NCI-H2107 treated with DMSO at 0.1 percent for 48 hours (cell line): ENCODE measurements around the gene SPRED1.
"Not testable (repeated sequence)": the region's sequence is repeated elsewhere in the genome, so short reads cannot be mapped to it uniquely, and the experiment has no call there.

Experiments used
- DNase-seq: peaks from one replicate; lab custom pipeline; 2025; ENCODE audit not compliant: unreplicated experiment; lab: John Stamatoyannopoulos, UW

The SPRED1 gene

DNA sequence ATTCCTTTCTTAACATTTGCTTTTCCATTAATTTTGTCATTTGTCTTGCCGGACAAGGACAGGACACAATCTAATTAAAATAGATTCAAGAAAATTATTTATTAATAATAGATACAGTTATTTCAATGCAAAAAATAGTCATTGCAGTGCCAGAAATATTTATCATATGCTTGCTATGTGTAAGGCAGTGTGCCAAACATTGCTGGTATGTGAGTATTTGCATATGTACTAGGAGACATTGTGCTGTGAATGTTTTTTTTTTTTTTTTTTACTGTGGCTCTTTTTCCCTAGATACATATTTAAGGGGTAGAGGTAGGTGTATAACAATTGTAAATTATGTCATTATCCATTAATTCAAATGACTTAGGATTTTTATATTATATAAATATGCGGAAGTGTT is 23.3 kb downstream of the SPRED1 start:
- DNase-seq, result no peak

- not testable (repeated sequence) for DNase-seq
These were observed 24.6 kb downstream of the SPRED1 start for GRCh38 chr15:38277281-38277680.

GRCh38 chr15:38281031-38281430 is 28.4 kb downstream of the SPRED1 start:
- DNase-seq, result no peak

- DNase-seq, result no peak
These were observed 30.4 kb downstream of the SPRED1 start for GRCh38 chr15:38283010-38283409.

DNA sequence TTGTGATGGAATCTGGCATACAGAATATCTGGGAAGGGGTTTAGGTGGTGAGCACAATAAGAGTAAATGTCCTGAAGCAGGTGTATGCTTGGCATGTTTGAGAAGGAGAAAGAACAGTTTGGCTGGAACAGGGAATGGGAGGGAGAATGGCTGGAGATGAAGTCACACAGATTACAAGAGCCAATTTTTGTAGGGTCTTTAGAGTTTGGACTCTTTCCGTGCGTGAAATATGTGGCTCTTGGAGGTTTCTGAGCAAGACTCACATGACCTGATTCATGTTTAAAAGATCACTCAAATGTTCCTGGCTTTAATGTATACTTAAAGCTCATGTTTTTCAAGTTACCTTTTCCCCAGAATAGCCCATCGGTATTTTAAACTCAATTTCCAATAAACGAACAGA is 32.8 kb downstream of the SPRED1 start:
- no peak for DNase-seq

- DNase-seq, result no peak
These were observed 41.5 kb downstream of the SPRED1 start for GRCh38 chr15:38294126-38294525.

DNA sequence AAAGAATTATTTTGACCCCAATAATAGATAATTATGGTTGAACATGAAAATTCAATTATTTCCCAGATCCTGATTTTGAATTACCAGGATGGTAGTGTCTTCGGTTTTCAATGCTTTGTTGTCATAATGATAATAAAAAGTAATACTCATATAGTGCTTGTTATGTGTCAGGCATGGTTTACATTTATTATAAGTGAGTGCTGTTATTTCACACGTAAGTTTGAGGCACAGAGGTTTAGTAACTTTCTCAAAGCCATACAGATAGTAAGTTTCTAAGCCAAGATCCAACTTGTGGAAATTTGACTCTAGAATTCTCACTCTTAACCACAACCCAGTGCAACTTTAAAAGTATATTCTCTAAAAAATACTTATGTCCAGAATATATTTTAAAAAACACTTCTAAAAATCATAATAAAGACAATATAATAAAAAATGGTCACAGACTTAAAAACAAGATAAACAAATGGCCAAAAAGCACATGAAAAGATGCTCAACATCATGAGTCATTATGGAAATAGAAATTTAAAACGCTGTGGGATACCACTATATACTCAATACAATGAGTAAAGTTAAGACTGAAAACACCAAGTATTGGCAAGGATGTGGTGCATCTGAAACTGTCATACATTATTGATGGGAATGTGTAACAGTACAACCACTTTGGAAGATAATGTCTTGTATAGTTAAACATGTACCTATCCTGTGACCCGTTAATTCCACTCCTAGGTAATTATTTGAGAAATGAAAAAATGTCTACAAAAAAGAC is 45.2 kb downstream of the SPRED1 start:
- no peak for DNase-seq

GRCh38 chr15:38299216-38299615 is 46.6 kb downstream of the SPRED1 start:
- DNase-seq, result no peak

DNA sequence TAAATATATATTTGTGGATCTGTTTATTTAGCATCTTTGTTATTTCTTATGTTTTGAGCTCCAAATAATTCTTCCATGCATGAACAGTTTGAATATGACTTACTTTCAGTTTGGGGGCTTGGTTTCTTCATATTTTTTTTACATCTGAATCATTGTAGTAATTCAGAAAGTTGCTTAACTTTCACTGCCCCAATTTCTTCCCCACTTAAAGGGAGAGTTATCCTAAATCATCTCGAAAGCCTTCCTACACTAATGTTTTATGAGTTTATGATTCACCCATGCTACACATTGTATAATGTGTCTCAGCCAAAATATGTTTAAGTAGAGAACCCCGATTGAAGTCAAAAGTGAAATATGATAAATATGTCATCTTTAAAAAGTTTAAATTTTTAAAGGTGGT is 47.8 kb downstream of the SPRED1 start:
- no peak for DNase-seq

DNA sequence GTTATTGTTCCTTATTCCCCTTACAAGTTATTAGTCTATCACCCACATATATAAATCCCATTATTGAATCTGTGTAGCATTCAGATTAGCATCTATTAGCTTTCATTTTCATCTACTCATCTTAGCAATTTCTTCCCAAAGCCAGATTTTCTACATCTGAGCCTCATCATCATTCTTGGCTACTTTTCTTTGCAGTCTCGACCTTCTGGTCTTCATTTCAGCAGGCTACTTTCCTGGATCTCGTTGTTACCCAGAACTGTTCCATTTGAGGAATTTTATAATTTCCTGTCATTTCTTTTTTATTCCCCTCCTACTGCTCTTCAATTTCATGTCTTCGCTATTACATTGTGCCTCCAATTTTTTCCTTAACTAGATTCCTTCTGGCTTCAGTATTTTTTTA is 51.8 kb downstream of the SPRED1 start:
- DNase-seq, result no peak

- DNase-seq, result no peak
These were observed 54.6 kb downstream of the SPRED1 start for GRCh38 chr15:38307251-38307650.

DNA sequence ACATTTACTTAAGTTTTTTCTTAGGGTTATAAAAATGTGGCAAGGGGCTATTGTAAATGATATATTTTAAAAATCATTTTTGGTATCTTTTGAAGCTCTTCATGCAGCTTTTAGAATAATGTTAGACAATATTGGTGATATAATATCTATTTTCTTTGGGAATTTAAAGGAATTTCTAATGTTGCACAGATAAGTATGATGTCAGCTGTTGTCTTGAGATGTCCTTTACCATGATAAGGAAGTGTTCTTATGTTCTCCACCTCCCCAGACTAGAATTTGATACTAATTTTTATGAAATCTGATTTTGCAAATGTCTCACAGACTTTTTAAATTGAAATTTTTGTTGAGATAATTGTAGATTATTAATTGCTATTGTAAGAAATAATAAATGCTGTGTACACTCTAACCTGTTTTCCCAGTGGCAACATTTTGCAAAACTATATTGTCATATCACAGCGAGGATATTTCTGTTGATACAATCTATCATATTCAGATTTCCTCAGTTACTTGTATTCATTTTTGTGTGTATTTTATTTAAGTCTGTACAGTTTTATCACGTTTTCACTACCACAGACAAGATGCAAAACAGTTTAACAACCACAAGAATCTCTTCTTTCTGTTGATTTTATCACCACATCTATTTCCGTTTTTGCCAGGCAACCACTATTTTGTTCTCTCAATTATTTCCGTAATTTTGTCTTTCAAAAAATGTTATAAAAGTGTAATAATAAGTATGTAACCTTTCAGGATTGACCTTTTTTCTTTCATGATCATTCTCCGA is 55.4 kb downstream of the SPRED1 start:
- no peak for DNase-seq

DNA sequence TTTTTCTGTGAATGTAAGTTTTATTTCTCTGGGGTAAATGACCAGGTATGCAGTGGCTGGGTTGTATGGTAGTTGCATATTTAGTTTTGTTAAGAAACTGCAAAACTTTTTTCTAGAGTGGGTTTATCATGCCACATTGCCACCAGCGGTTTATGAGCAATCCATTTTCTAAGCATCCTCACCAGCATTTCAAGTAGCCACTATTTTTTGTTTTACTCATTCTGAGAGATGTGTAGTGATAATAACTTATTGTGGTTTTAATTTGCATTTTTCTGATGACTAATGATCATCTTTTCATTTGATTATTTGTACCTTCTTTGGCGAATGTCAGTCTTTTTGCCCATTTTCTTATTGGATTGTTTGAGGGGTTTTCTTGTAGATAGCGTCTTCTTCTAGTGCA is 56.2 kb downstream of the SPRED1 start:
- DNase-seq, result no peak

DNA sequence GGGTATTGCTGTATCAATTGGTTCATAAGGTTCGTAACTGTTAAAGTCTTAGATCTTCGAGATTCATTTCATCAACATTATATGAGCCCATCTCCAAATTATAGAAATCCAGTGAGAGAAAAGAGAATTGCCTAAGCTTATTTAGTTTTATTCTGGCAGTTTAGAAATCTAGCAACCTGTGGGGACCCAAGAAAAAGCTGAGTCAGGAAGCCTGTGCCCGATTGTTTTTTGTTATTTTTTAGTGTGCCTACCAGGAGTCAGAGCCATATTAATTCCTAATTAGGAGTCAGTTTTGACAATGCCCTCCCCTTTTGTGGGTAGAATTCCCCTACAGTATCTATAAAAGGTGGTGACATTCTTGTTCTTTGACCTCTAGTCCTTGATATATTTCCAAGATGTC is 59.6 kb downstream of the SPRED1 start:
- DNase-seq, result no peak

GRCh38 chr15:38316311-38316710 is 63.7 kb downstream of the SPRED1 start:
- no peak for DNase-seq

- DNase-seq, result no peak
These were observed 67.5 kb downstream of the SPRED1 start for GRCh38 chr15:38320181-38320580.

DNA sequence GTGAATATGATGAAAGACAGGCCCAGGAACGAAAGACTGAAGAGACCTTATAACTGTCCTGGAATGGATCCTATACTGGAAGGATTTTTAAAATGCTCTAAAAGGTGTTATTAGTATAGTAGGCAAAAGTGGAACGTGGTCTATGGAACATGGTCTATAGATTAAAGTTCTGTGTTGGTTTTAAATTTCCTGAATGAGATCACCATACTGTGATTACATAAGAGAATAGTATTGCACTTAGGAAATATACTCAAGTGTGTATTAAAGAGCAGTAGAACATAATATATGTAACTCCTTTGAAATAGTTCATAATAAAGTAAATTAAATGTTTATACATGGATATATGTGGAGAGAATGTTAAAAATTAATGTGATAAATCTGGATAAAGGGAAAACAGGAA is 68.2 kb downstream of the SPRED1 start:
- no peak for DNase-seq

DNA sequence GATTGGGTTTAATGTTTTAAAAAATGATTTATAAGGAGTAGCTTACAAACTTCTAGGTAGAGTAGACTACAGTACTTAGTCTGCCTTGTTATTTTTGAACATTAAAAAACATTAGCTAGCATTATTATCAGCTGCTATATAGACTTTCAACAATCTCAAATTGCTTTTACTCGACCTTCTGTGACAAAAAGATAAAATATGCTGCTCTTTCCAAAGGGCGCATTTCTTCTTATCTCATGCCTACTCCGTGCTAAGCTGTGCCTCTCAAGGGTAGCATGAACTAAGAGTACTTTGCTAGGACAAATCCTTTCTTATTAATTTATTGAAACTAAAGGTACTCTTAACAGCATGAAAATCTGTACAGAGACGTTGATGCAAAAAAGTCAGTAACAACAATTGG is 71.3 kb downstream of the SPRED1 start:
- no peak for DNase-seq

DNA sequence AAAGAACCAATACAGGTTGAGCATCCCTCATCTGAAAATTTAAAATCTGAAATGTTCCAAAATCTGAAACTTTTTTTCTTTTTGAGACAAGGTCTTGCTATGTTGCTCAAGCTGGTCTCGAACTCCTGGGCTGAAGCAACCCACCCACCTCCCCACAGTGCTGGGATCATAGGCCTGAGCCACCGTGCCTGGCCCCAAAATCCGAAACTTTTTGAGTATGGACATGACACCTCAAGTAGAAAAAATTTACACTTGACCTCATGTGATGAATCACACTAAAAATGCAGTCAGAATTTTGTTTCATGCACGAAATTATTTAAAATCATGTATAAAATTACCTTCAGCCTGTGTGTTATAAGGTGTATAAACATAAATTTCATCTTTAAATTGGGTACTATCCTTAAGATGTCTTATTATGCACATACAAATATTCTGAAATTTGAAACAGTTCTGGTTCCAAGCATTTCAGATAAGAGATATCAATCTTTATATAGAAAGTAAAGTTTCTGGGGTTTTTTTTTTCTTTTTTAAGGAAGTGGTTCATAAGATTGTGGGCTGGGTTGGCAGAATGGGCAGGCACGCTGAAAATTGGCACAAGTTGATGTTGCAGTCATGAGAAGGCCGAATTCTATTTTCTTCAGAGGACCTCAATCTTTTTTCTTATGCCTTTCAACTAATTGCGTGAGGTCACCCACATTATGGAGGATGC is 72.5 kb downstream of the SPRED1 start:
- DNase-seq, result no peak

DNA sequence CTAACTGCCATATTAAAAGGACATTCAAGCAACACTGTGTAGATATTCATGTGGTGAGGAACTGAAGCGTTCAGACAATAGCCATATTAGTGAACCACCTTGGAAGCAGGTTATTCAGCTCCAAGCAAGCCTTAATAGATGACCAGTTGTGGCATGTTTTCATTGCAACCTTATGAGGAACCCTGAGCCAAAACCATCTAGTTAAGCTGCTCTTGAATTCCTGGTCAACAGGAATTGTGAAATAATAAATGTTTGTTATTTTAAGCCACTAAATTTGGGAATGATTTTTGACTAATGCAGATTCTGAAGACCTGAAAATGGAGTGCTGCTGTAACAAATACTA is 73.0 kb downstream of the SPRED1 start:
- DNase-seq, result no peak

- DNase-seq, result no peak
These were observed 80.1 kb downstream of the SPRED1 start for GRCh38 chr15:38332711-38333110.

DNA sequence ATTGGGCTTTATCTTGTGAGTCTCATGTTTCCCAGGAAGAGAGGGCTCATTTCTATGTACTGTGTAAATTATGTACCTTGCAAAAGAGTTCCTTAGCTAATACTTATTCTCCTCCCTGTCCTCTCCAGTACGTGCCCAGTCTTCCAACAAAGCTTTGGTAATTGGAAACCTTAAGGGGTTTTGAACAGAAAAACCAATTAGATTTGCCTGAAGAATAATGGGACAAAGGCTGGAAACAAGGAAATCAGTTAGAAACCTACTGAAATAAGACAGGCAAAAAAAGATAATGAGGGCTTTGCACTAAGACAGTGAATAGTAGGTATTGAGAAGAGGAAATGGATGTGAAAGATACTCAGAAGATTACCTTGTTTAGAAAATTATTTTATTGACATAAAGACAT is 82.5 kb downstream of the SPRED1 start:
- no peak for DNase-seq
